ENCODE measurements around the gene ZFP69B.

- TF ChIP-seq, protein P1, sequence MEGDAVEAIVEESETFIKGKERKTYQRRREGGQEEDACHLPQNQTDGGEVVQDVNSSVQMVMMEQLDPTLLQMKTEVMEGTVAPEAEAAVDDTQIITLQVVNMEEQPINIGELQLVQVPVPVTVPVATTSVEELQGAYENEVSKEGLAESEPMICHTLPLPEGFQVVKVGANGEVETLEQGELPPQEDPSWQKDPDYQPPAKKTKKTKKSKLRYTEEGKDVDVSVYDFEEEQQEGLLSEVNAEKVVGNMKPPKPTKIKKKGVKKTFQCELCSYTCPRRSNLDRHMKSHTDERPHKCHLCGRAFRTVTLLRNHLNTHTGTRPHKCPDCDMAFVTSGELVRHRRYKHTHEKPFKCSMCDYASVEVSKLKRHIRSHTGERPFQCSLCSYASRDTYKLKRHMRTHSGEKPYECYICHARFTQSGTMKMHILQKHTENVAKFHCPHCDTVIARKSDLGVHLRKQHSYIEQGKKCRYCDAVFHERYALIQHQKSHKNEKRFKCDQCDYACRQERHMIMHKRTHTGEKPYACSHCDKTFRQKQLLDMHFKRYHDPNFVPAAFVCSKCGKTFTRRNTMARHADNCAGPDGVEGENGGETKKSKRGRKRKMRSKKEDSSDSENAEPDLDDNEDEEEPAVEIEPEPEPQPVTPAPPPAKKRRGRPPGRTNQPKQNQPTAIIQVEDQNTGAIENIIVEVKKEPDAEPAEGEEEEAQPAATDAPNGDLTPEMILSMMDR (conservative IDR thresholded peaks at IDR 0.05), result no peak
- no peak for TF ChIP-seq EZH2 (IDR thresholded peaks at IDR 0.05; ENCODE audit: low read depth)
Measured at GRCh38 chr1:40451238-40451585, 936 bp downstream of the ZFP69B start.

Data from PC-9 (cell line).